SK-N-MC (cell line): Measurements from ENCODE around the gene TEX14.

ENCODE experiments used
- EZH2 ChIP-seq: fragments of 200-600 bp; sonication (generic); IDR thresholded peaks from one replicate; pipeline ENCODE4 v1.6.1; 2017; ENCODE audit warnings: antibody characterized with exemption
- POLR2AphosphoS5 ChIP-seq: IDR thresholded peaks from 2 replicates; pipeline ENCODE4 v1.6.1; 2012; ENCODE audit warnings: mild to moderate bottlenecking, low read depth, low read length, borderline replicate concordance

GRCh38 chr17:58528443-58528842 is 163.4 kb downstream of the TEX14 start:
- TF ChIP-seq POLR2AphosphoS5 (no peak), EZH2 (no peak)
